ENCODE results near the gene CYP8B1. TPM values are rescaled to one million over a fixed set of nuclear protein-coding genes. Genes with fewer than 3 reads are reported as not detected.

CYP8B1 gene
- total and polyA plus RNA-seq, 8 donors = 0.10 TPM; not detected in 7

GRCh38 chr3:42851228-42851834 is 24.3 kb downstream of the CYP8B1 start:
- peaks cover 0 to 27% (median 5%) of the 10 kb centered on the region in 4 donors for H3K4me1 ChIP-seq
- 89 to 93% (median 91%) methylated on average over 6 of the region's 6 CpGs for WGBS, 5 donors
- no peaks in the 10 kb centered on the region for H3K9me3 ChIP-seq
- no peak overlapping the region for H3K27ac ChIP-seq
- intact Hi-C loops (cut with DNase I; ENCODE audit: low total_unique reads) = no loop called here
- H3K27me3 ChIP-seq = no peaks in the 10 kb centered on the region
- TF ChIP-seq CTCF (IDR thresholded peaks at IDR 0.05) = no peak
- no peak for TF ChIP-seq POLR2A (IDR thresholded peaks at IDR 0.05)
- H3K4me3 ChIP-seq = no peak overlapping the region
- no peak for DNase-seq
- no peaks in the 10 kb centered on the region for H3K36me3 ChIP-seq

- no peaks in the 10 kb centered on the region for H3K9me3 ChIP-seq
- H3K36me3 ChIP-seq = no peaks in the 10 kb centered on the region
- H3K27me3 ChIP-seq = no peaks in the 10 kb centered on the region
- H3K4me1 ChIP-seq = peaks cover 0 to 38% (median 13%) of the 10 kb centered on the region in 4 donors
- intact Hi-C loops (cut with DNase I; ENCODE audit: low total_unique reads) = no loop called here
- WGBS, 5 donors = 86 to 97% (median 90%) methylated on average over 3 of the region's 3 CpGs
- H3K4me3 ChIP-seq = no peak overlapping the region
- no peak for DNase-seq
- no peak for TF ChIP-seq EP300 (IDR thresholded peaks at IDR 0.05)
- no peak for TF ChIP-seq CTCF (IDR thresholded peaks at IDR 0.05)
- TF ChIP-seq POLR2A (IDR thresholded peaks at IDR 0.05) = no peak
- no peak for TF ChIP-seq POLR2AphosphoS5 (IDR thresholded peaks at IDR 0.05)
- no peak overlapping the region for H3K27ac ChIP-seq
These were observed 25.4 kb downstream of the CYP8B1 start for GRCh38 chr3:42850263-42850662.

- intact Hi-C loops (cut with DNase I; ENCODE audit: low total_unique reads) = no loop called here
- 91 to 97% (median 94%) methylated on average over 7 of the region's 7 CpGs for WGBS, 5 donors
- H3K27me3 ChIP-seq = no peaks in the 10 kb centered on the region
These were observed 26.7 kb downstream of the CYP8B1 start for GRCh38 chr3:42849017-42849416.

GRCh38 chr3:42847731-42848130 is 27.9 kb downstream of the CYP8B1 start:
- H3K4me1 ChIP-seq = peaks cover 8 to 58% (median 29%) of the 10 kb centered on the region in 4 donors
- intact Hi-C loops (cut with DNase I; ENCODE audit: low total_unique reads) = no loop called here
- H3K36me3 ChIP-seq = no peaks in the 10 kb centered on the region
- H3K4me3 ChIP-seq = no peak overlapping the region
- peak overlapping the region in 3 of 5 donors; percentile 52 to 73 (median 65) for H3K27ac ChIP-seq
- no peaks in the 10 kb centered on the region for H3K27me3 ChIP-seq
- 59 to 71% (median 62%) methylated on average over 4 of the region's 4 CpGs for WGBS, 5 donors
- TF ChIP-seq POLR2A (IDR thresholded peaks at IDR 0.05) (no peak), CTCF (IDR thresholded peaks at IDR 0.05) (no peak), POLR2AphosphoS5 (IDR thresholded peaks at IDR 0.05) (no peak), EP300 (IDR thresholded peaks at IDR 0.05) (no peak)
- peak in 1 of 2 donors; percentile 52 for DNase-seq
- H3K9me3 ChIP-seq = no peaks in the 10 kb centered on the region

More at GRCh38 chr3:42849017-42849416, 26.7 kb downstream of the CYP8B1 start:
- no peak for DNase-seq
- no peak overlapping the region for H3K27ac ChIP-seq
- no peaks in the 10 kb centered on the region for H3K9me3 ChIP-seq
- no peak overlapping the region for H3K4me3 ChIP-seq
- TF ChIP-seq EP300 (IDR thresholded peaks at IDR 0.05) (no peak), CTCF (IDR thresholded peaks at IDR 0.05) (no peak), POLR2A (IDR thresholded peaks at IDR 0.05) (no peak), POLR2AphosphoS5 (IDR thresholded peaks at IDR 0.05) (no peak)
- H3K36me3 ChIP-seq = no peaks in the 10 kb centered on the region
- H3K4me1 ChIP-seq = peaks cover 0 to 48% (median 19%) of the 10 kb centered on the region in 4 donors

Data from stomach (tissue), 9 donors.